ENCODE results near the gene NTRK3.

NTRK3 gene

DNA sequence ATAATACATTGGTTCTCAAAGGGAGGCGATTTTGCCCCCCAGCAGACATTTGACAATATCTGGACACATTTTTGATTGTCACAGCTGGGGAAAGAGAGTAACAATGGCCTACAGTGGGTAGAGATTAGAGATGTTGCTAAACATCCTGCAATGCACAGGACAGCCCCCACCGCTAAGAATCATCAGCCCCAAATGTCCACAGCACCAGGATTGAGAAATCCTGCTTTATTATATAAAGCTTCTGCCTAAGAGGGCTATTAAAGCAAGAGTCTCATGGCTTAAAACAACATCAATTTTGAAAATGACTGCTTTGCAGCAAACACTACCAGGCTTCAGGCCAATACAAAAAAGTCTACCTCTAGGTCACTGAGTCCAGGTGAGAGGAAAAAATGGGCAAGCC, 68.2 kb downstream of the NTRK3 start:
- DNase-seq (ENCODE audit: low read depth in 1 of 2, low spot score in 1 of 2): no peak

GRCh38 chr15:88187195-88187594, 69.3 kb downstream of the NTRK3 start:
- no peak for DNase-seq (ENCODE audit: low read depth in 1 of 2, low spot score in 1 of 2)

GRCh38 chr15:88185584-88185983, 71.0 kb downstream of the NTRK3 start:
- DNase-seq (ENCODE audit: low read depth in 1 of 2, low spot score in 1 of 2): no peak

DNA sequence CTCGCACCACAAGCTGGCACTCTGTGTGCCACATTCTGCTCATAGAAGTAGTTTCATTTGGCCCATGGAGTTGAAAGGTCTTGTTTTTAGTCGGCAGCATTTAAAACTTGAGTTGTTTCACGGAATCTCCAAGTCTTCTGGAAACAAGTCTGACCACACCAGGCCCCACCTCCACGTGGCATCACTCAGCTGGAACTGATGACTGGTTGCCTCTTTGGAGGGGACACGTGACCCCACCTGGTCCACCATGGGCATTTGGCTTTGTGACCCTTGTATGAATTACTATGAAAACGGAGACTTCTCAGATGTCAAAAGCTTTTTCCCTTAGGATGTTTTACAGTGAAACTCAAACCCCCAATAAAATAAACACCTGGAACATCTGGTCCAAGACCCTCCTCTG, 74.9 kb downstream of the NTRK3 start:
- no peak for DNase-seq (ENCODE audit: low read depth in 1 of 2, low spot score in 1 of 2)

DNA sequence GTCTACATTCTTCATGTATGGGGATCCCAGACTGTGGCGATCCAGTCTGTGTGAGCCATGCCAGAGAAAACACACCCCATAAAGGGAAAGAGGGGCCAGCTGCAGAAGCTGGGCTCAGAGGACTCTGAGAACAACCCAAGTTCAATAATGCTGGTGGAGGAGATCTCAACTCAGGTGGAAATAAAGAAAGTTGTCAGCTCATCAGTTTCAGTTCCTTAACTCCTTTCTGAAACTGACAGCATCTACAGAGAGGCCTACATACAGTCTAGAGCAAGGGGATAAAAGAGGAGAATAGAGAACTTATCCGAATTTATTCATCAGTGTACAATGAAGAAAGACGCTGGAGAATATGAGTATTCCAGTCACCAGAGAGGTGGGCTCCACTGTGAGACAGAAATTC, 77.0 kb downstream of the NTRK3 start:
- DNase-seq (ENCODE audit: low read depth in 1 of 2, low spot score in 1 of 2): no peak

- DNase-seq (ENCODE audit: low read depth in 1 of 2, low spot score in 1 of 2): no peak
Observed at GRCh38 chr15:88178631-88179030, 77.9 kb downstream of the NTRK3 start.

DNA sequence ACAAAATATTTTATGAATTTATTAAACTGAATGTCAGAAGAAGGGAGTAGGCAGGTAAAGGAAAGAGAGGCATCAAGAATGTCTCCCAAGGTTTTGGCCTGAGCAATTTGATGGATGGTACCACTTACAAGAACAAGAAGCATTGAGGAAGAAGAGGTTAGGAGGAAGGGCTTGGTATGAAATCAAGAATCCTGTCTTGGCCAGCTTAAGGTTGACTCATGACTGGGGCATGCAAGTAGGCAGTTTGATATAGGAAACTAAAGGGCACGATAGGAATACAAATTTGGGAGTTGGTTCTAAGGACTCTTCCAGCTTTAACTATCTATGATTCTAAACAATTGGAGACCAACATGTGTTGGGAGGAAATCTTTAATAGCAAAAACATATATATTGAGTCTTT, 79.1 kb downstream of the NTRK3 start:
- no peak for DNase-seq (ENCODE audit: low read depth in 1 of 2, low spot score in 1 of 2)

GRCh38 chr15:88174571-88174970, 82.0 kb downstream of the NTRK3 start:
- no peak for DNase-seq (ENCODE audit: low read depth in 1 of 2, low spot score in 1 of 2)

DNA sequence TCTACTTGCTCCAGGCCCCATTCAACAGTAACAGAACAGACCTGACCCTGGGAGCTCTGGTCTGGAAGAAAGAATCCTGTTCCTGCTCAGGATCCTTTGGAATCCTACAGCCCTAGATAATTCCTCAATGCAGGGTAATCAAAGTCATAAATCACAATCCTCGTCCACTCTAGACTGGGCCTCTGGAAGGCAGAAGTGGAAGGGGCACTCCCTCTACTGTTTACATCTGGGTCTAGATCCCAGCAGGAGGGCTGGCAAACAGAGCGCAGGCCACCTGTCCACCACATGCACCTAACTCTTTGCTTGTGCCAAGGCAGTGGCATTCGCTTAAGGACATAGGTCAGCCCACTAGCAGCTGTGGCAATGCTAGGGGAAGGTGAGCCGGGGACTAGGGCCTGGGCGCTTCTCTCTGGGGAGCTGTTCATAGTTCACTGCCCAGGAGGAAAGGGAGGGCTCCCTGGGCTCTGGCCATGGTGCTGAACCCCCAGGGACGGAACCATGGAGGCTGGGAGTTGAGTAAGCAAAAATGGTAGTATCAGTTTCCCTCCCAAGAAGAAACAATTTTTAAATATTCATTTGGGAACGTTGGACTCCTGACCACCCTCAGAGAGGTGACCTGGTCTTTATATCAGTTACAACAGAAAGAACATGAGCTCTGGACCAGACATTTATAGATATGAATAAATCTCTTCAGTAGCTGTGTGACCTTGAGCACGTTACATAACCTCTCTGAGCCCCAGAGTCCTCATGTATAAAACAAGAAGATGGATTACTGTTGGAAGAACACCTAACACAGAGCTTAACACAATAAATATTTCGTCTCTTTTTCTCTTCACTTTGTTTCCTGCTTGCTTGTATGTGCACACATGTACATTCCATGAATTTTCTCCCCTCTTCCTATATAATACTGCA, 90.2 kb downstream of the NTRK3 start:
- no peak for DNase-seq (ENCODE audit: low read depth in 1 of 2, low spot score in 1 of 2)

GRCh38 chr15:88161636-88162035, 94.9 kb downstream of the NTRK3 start:
- no peak for DNase-seq (ENCODE audit: low read depth in 1 of 2, low spot score in 1 of 2)

DNA sequence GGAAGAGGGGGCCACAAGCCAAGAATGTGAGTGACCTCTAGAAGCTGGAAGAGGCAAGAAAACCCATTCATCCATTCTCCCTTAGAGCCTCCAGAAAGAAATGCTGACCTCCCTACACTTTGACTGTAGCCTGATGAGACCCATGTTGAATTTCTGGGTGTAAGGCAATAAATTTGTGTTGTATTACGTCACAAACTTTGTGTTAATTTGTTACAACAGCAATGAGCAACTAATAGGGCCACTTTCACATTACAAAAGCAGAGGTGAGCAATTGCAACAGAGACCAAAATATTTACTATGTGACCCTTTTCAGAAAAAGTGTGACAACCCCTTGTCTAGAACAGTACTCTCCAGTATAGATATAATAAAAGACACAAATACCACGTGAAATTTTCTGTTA, 101.2 kb downstream of the NTRK3 start:
- no peak for DNase-seq (ENCODE audit: low read depth in 1 of 2, low spot score in 1 of 2)

DNA sequence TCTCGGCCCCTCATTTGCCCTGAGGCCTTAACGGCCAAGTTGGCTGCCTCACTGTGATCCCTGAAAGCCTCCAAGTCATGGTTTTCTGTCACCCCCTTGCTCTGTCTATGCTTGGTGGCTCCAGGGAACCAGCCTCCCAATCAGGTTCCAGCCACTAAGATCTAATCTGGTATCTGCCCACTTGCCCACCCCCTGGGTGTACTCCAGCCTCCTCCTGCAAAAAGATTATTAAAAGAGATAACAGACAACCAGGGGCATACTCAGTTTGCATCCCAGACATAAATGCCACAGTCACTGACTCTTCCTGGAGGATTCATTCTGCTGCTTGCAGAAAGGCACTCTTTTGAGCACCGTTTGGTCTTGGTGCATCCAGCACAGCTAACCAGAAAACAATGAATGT, 103.9 kb downstream of the NTRK3 start:
- DNase-seq (ENCODE audit: low read depth in 1 of 2, low spot score in 1 of 2): no peak

DNA sequence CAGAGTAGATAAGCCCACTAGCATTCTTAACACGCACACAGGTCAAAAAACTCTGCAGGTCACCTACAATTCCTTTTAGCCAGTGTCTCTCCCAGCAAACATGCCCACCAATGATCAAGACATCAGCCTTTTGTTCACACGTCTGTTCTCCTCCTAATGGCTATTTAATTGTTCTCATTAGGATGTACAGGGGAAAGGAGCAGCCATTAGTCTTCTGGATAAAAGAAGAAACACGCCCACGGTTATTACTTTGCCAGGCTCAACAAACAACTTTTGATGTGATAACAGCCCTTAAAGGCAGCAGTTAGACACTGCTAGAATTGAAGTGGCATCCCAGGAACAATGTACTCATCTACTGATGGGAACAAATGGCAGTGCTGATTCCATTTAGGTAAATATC, 108.8 kb downstream of the NTRK3 start:
- no peak for DNase-seq (ENCODE audit: low read depth in 1 of 2, low spot score in 1 of 2)

GRCh38 chr15:88144921-88145653, 111.5 kb downstream of the NTRK3 start:
- DNase-seq (ENCODE audit: low read depth in 1 of 2, low spot score in 1 of 2): no peak

DNA sequence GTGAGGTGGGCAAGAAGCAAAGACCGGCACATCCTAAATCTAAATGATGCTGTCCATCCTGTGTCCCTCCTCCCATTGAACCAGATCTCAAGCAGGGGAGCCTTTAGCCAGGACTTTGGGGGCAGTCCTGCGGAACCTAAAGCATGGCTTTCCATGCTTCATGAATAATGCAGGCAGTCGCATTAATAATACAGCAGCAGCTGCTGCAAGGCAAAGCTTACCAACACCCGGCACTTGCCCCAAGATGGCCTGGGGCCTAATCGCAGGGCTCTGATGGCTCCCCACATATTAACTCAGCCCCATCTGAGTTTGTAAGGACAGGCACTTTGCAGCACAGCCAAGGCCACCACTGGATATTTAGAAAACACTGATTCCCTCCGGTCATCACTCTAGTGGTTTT, 114.4 kb downstream of the NTRK3 start:
- no peak for DNase-seq (ENCODE audit: low read depth in 1 of 2, low spot score in 1 of 2)

GRCh38 chr15:88141269-88141889, 115.2 kb downstream of the NTRK3 start:
- no peak for DNase-seq (ENCODE audit: low read depth in 1 of 2, low spot score in 1 of 2)

DNA sequence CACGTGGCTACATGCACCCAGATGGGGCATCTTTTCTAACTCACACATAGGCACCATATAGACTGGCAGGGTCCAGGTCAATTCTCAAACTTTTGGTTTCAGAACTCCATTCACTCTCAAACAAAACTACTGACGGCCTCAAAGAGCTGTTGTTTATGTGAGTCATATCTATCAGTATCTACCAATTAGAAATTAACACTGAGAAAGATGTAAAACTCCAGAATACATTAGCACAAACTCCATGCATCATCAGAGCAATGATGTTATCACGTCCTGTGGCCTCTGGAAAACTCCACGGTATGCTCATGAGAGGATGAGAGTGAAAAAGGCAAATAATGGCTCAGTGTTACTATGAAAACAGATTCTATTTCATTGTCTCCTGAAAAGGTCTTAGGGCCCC, 116.1 kb downstream of the NTRK3 start:
- no peak for DNase-seq (ENCODE audit: low read depth in 1 of 2, low spot score in 1 of 2)

DNA sequence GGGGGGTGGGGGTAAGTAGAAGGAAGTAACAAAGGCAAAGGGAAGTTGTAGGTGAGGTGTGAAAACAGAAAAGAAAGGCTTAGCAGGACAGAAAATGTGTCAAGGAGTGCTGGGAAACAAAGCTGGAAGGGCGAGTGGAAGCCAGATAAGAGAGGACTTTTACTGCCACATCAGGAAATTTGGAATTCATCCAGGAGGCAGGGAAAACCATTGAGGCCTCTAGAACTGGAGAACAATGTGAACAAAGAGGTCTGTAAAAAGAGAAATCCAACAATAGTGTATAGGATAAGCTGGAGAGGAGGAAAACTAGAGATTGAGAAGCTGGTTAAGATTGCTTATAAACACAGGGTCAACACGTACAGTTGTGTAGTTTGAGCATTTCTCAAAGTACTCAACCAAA, 116.6 kb downstream of the NTRK3 start:
- DNase-seq (ENCODE audit: low read depth in 1 of 2, low spot score in 1 of 2): no peak

DNA sequence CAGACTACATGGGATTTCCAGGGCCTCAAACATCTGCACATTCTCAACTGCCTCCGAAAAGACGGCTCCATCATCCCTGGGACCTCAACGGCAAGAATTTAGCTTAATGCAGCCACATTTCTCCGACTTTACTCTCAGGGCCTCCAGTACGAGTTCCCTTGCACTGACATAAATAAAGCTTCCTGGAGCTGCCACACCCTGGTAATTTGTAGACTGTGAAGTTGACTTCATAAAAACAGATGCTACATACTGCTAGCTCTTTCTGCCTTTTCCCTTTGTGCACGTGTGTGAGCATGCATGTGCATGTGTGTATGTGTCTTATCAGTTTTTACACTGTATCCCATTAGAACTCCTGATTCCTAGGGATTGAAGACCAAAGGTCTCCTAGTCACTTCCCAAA, 122.7 kb downstream of the NTRK3 start:
- no peak for DNase-seq (ENCODE audit: low read depth in 1 of 2, low spot score in 1 of 2)

DNA sequence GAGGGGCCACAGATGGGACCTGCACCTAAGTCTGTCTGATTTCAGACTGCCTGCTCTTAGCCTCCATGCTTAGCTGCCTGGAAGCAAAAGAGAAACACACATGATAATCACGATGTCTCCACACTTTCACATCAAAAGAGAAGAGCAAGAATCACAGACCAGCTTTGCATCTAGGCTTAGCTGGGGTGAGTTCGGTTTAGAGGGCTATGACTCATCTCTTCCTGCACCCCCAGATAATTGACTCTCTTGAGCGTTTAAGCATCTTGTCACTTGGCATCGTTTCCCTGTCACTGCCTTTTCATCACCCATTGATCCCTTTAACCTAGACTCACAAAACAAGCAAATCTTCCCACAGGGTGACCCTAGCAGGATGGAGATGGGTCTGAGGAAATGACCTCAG, 124.0 kb downstream of the NTRK3 start:
- DNase-seq (ENCODE audit: low read depth in 1 of 2, low spot score in 1 of 2): no peak

DNA sequence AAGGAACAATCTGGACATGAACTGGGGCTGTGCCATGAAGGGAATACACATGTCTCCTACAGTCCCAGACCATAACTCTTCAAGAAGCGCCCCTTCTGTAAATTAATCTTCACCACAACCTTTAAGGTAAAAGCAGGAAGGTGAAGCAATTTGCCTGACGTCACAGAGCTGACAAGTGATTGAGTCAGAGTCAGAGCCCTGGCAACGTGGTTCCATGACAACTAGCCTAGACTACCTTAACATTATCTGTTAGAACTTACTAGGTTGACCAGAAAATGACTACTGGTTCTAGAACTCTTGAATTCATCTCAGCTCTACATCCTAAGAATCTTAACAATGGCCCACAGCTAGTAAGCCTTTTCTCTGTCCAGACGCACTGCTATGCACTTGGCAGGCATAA, 124.6 kb downstream of the NTRK3 start:
- DNase-seq (ENCODE audit: low read depth in 1 of 2, low spot score in 1 of 2): no peak

DNA sequence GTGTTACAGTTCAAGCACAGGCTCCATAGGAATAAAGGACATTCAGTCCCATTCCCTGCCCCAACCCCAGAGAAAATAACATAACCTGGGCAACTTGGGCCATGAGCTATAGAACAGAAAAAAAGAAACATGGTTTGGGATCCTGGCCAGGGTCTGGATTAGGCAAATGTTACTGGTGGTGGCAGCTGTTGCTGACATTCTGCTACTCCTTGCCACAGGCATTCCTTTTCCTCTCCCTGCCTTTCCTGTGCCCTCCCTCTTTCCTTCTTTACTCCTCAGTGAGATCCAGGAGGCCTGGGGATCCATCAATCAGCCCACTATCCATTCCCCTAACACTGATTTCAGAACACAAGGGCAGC, 129.1 kb downstream of the NTRK3 start:
- DNase-seq (ENCODE audit: low read depth in 1 of 2, low spot score in 1 of 2): no peak

Measured in stimulated activated CD4-positive, alpha-beta T cell treated with anti-CD3 and anti-CD28 coated beads, Interleukin-15, amount 100 ng/mL, for 1 hour (primary cell).